Right lobe of liver (tissue), 4 donors: ENCODE measurements around the gene BICRA.

Experiments
- POLR2A ChIP-seq: fragments of 450-650 bp; IDR thresholded peaks from one replicate; pipeline ENCODE4 v1.6.1; 2017; ENCODE audit warnings: antibody characterized with exemption, mild to moderate bottlenecking
- TF ChIP-seq, protein P1 (sequence below), 4 donors: fragments of 200-600 bp in 3 of 4; fragments of 450-650 bp in 1 of 4; IDR thresholded peaks; one replicate each; pipeline versions ENCODE4 v1.5.1 to v1.8.0; 2016 to 2022; ENCODE audit warnings: antibody characterized with exemption in 4 of 4, mild to moderate bottlenecking in 2 of 4
- donor health status: DM: no; HTN: no; CAD: no.
- donor health status: DM: no; HTN: no; CAD: no.
- donor health status: DM: no; HTN: yes; CAD: no.

DNA sequence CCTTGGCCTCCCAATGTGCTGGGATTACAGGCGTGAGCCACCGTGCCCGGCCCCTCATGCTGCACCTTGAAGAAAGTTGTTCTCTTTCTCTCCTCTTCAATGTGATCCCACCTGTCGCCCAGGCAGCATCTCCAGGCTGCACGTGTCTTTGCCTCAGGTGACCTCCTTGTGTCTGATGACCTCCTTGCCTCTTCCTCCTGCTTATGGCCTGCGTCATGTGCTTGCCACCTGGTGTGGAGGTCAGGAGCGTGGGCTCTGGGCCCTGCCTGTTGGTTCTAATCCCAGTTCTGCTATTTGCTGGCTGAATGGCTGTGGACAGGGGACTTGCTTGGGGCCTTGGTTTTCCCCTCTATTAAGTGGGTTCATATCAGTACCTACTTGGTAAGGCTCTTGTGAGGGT, 6.3 kb downstream of the BICRA start:
- TF ChIP-seq POLR2A, result no peak
- TF ChIP-seq, protein P1, sequence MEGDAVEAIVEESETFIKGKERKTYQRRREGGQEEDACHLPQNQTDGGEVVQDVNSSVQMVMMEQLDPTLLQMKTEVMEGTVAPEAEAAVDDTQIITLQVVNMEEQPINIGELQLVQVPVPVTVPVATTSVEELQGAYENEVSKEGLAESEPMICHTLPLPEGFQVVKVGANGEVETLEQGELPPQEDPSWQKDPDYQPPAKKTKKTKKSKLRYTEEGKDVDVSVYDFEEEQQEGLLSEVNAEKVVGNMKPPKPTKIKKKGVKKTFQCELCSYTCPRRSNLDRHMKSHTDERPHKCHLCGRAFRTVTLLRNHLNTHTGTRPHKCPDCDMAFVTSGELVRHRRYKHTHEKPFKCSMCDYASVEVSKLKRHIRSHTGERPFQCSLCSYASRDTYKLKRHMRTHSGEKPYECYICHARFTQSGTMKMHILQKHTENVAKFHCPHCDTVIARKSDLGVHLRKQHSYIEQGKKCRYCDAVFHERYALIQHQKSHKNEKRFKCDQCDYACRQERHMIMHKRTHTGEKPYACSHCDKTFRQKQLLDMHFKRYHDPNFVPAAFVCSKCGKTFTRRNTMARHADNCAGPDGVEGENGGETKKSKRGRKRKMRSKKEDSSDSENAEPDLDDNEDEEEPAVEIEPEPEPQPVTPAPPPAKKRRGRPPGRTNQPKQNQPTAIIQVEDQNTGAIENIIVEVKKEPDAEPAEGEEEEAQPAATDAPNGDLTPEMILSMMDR (IDR thresholded peaks at IDR 0.05), result no peak
